ENCODE measurements around the gene DDX18. TPM values are rescaled to one million over a fixed set of nuclear protein-coding genes. Genes with fewer than 3 reads are reported as not detected.

DDX18 gene
- total and polyA plus RNA-seq, 10 donors = 24.0 to 81.2 (median 54.0) TPM

GRCh38 chr2:117835990-117836760, 21.7 kb downstream of the DDX18 start:
- peaks cover 0 to 10% (median 0%) of the 10 kb centered on the region in 7 donors for H3K27me3 ChIP-seq (replicated peaks in 1 of 7)
- H3K27ac ChIP-seq = peak overlapping the region in 4 of 8 donors; percentile 18 to 65 (median 46)
- WGBS, 5 donors = 4 to 21% (median 9%) methylated on average over 32 to 53 of the region's 53 CpGs
- peak; percentile 29 to 68 (median 61) for TF ChIP-seq POLR2AphosphoS5 (IDR thresholded peaks at IDR 0.05)
- TF ChIP-seq CTCF (IDR thresholded peaks at IDR 0.05 in 8 of 11, conservative IDR thresholded peaks at IDR 0.05 in 3 of 11) = peak in 10 of 11 experiments; percentile 18 to 83 (median 62)
- no peak for TF ChIP-seq POLR2A (IDR thresholded peaks at IDR 0.05)
- peak overlapping the region; percentile 13 to 66 (median 26) for H3K4me3 ChIP-seq
- no peaks in the 10 kb centered on the region for H3K9me3 ChIP-seq
- peaks cover 0 to 16% (median 13%) of the 10 kb centered on the region in 6 donors for H3K4me1 ChIP-seq
- H3K36me3 ChIP-seq = peaks cover 0 to 35% (median 20%) of the 10 kb centered on the region in 6 donors
- intact Hi-C loops (cut with DNase I; ENCODE audit: low total_unique reads) = loop anchor here (10.0 kb wide), 1 partner anchor 169 kb away; no protein-coding TSS in a partner anchor
- peak; percentile 91 for DNase-seq

- intact Hi-C loops (cut with DNase I; ENCODE audit: low total_unique reads) = no loop called here
Observed at GRCh38 chr2:117845304-117845703, 30.8 kb downstream of the DDX18 start.

GRCh38 chr2:117850015-117850414, 35.5 kb downstream of the DDX18 start:
- intact Hi-C loops (cut with DNase I; ENCODE audit: low total_unique reads) = no loop called here
- 13 to 26% (median 20%) methylated on average over 7 of the region's 7 CpGs for whole genome bisulfite sequencing, 5 donors
- Histone ChIP-seq H3K27me3 (replicated peaks in 1 of 7) (peaks cover 0 to 80% (median 9%) of the 10 kb centered on the region in 7 donors), H3K27ac (no peak overlapping the region), H3K4me3 (no peak overlapping the region), H3K4me1 (no peaks in the 10 kb centered on the region), H3K9me3 (peaks cover 0 to 8% (median 0%) of the 10 kb centered on the region in 8 donors), H3K36me3 (no peaks in the 10 kb centered on the region)
- no peak for TF ChIP-seq POLR2AphosphoS5 (IDR thresholded peaks at IDR 0.05)
- TF ChIP-seq CTCF (IDR thresholded peaks at IDR 0.05 in 8 of 11, conservative IDR thresholded peaks at IDR 0.05 in 3 of 11) = no peak
- no peak for TF ChIP-seq POLR2A (IDR thresholded peaks at IDR 0.05)
- no peak for DNase-seq

More at GRCh38 chr2:117845304-117845703, 30.8 kb downstream of the DDX18 start:
- 92 to 99% (median 96%) methylated on average over 2 of the region's 2 CpGs for WGBS, 5 donors
- H3K4me3 ChIP-seq = no peak overlapping the region
- peaks cover 0 to 8% (median 0%) of the 10 kb centered on the region in 8 donors for H3K9me3 ChIP-seq
- DNase-seq = no peak
- peaks cover 0 to 53% (median 2%) of the 10 kb centered on the region in 7 donors for H3K27me3 ChIP-seq (replicated peaks in 1 of 7)
- no peaks in the 10 kb centered on the region for H3K36me3 ChIP-seq
- H3K27ac ChIP-seq = no peak overlapping the region
- H3K4me1 ChIP-seq = no peaks in the 10 kb centered on the region
- no peak for TF ChIP-seq POLR2A (IDR thresholded peaks at IDR 0.05)
- no peak for TF ChIP-seq POLR2AphosphoS5 (IDR thresholded peaks at IDR 0.05)

- intact Hi-C loops (cut with DNase I; ENCODE audit: low total_unique reads) = no loop called here
- no peak for DNase-seq
Observed at GRCh38 chr2:117850461-117850860, 36.0 kb downstream of the DDX18 start.

More at GRCh38 chr2:117850461-117850860, 36.0 kb downstream of the DDX18 start:
- Histone ChIP-seq H3K4me1 (no peaks in the 10 kb centered on the region), H3K27me3 (replicated peaks in 1 of 7) (peaks cover 0 to 85% (median 10%) of the 10 kb centered on the region in 7 donors), H3K9me3 (peaks cover 0 to 8% (median 0%) of the 10 kb centered on the region in 8 donors), H3K4me3 (no peak overlapping the region), H3K27ac (no peak overlapping the region), H3K36me3 (no peaks in the 10 kb centered on the region)
- TF ChIP-seq CTCF (IDR thresholded peaks at IDR 0.05 in 8 of 11, conservative IDR thresholded peaks at IDR 0.05 in 3 of 11) (no peak), POLR2AphosphoS5 (IDR thresholded peaks at IDR 0.05) (no peak), POLR2A (IDR thresholded peaks at IDR 0.05) (no peak)
- 9 to 20% (median 16%) methylated on average over 4 of the region's 4 CpGs for WGBS, 5 donors
